ENCODE data around the gene DDX56.
A peak's percentile ranks its signal among the peaks of the same experiment; 100 is the strongest.
"Not testable (repeated sequence)": the region's sequence is repeated elsewhere in the genome, so short reads cannot be mapped to it uniquely, and the experiment has no call there.

The DDX56 gene, protein sequence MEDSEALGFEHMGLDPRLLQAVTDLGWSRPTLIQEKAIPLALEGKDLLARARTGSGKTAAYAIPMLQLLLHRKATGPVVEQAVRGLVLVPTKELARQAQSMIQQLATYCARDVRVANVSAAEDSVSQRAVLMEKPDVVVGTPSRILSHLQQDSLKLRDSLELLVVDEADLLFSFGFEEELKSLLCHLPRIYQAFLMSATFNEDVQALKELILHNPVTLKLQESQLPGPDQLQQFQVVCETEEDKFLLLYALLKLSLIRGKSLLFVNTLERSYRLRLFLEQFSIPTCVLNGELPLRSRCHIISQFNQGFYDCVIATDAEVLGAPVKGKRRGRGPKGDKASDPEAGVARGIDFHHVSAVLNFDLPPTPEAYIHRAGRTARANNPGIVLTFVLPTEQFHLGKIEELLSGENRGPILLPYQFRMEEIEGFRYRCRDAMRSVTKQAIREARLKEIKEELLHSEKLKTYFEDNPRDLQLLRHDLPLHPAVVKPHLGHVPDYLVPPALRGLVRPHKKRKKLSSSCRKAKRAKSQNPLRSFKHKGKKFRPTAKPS

DNA sequence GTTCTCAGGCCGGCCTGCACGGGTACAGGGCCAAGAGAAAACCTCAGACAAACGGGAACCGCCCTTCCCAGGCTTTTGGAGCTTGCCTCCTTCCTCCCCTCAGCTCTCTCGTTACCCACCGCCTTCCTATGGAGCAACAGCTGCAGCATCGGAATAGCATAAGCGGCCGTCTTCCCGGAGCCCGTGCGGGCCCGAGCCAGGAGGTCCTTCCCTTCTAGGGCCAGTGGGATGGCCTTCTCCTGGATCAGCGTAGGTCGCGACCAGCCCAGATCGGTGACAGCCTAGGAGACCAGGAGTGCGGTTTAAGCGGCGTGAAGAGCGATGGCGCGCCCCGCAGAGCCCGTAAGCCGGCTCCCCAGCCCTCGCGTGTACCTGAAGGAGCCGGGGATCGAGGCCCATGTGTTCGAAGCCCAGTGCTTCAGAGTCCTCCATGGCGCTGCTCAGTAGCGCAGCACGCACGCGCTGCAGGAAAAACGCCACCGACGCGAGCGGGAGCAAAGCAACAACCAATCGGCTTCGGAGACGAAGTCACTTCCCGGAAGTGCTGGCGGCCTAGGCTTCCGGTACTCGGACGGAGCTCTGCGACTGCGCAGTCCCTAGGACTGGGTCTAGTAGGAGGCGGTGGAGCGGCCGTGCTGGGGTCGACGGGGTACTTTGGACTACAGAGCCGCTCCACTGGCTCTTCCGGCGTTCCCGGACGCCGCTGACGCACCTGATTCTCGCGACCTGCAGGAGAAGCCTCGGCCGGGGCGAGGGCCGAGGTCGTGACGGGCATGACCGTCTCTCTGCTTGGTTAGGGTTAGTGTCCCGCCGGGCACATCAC is at the start of gene DDX56:
Gene DDX56 (minus strand): TSS at position 445 of the 823 bp plus-strand sequence. CDS start 13 bp downstream, at position 432.
- DNase-seq, result peak; percentile 92

DNA sequence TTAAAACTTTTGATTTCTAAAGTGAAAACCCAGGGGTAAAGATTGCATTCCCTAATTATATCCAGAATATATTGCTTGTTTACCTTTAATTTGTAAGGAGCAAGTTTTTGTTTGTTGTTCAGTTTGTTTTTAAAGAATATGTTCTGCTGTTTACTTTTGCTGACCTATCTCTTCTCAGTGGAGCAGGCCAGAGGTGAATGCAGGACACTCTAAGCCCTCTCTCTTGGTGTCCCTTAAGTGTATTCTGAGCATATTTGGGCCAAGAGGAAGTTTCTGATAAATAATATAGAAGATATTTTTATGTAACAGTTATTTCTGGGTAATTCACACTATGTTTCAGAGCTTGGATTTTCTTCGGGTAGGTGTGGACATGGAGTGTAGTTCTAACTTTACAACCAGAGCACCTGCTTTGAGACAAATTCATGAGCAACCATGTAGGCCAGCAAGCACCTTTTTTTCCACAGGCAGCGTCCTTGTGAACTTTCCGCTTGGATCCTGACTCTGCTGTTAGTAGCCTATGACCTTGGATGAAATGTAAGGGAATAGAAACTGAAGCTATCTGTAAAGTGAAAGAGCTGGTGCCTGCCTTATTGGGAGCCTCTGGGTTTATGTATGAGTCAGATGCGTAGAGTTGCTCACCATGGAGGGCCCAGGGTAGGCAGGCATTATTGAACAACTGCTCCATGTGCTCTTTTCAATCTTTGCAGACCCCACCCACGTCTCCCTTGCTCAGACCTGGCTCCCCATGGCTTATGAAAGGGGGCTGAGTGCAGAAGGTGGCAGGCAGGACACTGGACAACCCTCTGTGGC is 48.8 kb upstream of the DDX56 start:
- no peak for DNase-seq

DNA sequence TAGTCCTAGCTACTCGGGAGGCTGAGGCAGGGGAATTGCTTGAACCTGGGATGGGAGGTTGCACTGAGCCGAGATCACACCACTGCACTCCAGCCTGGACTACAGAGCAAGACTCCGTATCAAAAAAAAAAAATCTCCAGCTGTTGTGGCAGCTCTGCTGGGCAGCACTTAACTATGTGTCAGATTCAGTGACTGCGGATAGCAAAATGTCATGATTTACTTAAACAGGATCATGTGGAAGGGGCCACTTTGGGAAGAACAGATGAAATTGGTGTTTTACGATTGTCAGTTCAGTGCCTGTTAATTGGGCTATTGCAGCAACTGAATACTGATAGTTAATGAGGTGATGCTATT is 48.0 kb upstream of the DDX56 start:
- no peak for DNase-seq

DNA sequence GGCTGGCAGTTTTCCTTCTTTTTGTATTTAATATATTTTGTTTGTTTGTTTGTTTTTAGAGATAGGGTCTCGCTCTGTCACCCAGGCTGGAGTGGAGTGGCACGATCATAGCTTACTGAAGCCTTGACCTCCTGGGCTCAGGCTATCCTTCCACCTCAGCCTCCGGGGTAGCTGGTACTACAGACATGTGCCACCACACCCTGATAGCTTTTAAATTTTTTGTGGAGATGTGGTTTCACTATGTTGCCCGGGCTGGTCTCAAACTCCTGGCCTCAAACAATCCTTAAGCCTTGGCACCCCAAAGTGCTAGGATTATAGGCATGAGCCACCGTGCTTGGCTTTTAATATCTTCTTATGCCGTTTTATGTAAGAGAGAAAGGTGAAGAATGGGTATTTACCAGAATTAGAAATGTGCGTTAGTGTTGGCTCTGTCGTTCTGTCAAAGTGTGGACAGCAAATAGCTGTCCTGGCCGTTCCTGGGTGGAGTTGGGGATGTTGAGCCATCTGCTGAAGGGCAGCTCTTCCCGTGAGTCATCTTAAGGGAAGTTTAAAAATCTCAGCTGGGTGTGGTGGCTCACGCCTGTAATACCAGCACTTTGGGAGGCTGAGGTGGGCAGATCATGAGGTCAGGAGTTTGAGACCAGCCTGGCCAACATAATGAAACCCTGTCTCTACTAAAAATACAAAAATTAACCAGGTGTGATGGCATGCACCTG is 47.5 kb upstream of the DDX56 start:
- no peak for DNase-seq

DNA sequence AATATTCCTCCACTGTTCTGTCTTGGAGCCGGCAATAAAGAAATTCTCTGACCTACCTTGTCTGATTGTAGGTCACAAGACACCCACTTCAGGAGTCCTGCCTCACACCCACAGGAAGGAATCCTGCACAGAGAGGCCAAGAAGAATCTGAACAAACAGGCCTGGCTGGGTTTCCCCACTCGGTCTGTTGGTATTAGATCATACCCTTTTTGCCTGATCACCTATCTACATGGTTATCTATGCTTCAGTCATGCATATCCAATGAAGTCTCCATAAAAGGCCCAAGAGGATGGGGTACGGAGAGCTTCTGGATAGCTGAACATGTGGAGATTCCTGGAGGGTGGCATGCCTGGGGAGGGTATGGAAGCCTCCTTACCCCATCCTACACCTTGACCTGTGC is 45.0 kb upstream of the DDX56 start:
- DNase-seq, result no peak

DNA sequence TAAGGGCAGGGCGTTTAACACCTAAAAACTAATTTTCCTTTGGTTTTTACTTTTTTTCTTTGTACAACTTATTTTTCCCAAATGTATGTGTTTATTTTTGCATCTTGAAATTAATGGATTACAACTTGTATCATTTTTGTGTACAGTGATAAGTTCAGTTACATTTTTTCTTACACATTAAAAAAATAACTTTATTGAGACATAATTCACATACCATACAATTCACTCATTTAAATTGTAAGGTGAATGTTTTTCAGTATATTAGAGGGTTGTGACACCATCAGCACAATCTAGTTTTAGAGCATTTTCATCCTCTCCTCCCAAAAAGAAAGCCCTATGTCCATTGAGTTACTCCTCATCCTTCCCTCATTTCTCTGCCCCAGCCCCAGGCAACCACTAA is 44.3 kb upstream of the DDX56 start:
- no peak for DNase-seq

DNA sequence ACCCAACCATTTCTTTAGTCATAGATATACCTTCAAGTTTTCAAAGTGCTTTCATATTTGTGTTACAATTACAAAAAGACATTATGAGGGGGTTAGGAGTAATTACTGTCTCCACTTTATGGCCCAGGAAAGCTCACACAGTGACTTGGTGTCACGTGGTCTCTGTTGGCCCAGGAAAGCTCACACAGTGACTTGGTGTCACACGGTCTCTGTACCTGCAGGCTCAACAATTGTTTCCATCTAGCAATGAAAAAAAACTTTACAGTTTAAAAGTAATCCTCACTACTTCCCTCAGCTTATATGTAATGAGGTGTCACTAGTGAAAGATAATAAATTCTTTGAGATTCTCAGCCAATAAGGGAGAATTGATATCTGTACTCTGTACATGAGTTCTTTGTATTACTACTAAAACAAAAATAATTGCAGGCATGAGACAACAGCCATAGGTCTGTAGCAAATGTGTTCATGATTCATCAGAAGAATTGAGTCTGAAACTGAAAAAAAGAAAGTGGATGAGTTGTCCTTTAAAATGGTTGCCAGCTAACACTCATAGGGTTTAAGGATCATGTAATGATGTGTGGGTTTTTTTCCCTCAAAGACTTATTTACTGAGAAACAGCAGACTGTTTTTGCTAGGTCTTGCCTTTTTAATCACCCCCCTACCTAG is 43.6 kb upstream of the DDX56 start:
- DNase-seq, result no peak

DNA sequence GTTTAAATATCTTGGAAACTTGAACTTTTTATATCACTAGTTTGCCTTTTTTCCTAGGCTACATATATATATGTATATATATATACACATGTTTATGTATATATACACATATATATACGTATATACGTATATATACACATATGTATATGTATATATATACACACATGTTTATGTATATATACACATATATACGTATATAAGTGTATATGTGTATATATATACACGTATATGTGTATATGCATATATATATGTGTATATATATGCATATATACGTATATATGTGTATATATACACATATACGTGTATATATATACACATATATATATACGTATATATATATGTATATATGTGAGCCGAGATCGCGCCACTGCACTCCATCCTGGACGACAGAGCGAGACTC is 42.8 kb upstream of the DDX56 start:
- DNase-seq, result no peak

DNA sequence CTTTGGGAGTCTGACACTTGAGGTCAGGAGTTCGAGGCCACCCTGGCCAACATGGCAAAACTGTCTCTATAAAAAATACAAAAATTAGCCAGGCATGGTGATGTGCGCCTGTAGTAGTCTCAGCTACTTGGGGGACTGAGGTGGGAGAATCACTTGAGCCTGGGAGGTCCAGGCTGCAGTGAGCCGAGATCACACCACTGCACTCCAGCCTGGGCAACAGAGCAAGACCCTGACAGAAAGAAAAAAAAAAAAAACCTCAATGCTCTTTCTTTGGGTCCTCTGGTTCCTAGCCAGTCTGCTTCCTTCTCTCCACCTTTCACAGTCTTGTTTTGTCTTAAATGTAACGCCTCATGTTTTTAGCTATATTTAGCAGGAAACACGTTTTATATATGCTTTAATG is 42.1 kb upstream of the DDX56 start:
- DNase-seq, result no peak

DNA sequence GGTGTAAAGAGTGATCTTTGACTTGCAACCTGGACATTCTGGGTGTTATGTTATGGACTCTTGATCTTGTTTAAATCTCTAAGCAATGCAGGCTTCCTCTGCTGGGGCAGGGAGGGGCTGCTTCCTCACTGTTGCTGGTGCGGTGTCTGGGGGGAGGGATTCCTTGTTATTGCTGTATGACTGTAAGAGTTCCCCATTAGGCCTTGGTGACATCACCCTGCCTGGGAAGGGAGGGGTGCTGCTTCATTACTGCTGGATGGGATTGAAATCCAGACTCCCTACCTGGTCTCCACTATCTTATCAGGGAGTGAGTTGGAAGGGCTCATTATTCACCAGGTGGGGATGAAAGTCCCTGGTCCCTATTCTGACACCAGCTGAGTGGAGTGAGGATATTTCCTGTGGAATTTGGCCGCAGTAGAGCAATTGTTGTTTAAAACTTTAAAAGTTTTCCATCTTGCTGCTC is 41.5 kb upstream of the DDX56 start:
- no peak for DNase-seq

DNA sequence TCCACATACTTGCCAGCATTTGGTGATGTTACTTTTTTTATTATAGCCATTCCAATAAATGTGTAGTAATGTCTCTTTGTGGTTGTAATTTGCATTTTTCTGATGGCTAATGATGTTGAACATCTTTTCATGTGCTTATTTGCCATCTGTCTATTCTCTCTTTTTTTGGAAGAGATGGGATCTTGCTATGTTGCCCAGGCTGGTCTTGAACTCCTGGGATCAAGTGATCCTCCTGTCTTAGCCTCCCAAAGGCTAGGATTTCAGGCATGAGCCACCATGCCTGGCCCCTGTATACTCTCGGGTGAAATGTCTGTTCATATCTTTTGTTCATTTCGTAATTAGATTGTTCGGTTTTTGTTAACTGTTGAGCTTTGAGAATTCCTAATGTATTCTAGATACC is 36.1 kb upstream of the DDX56 start:
- no peak for DNase-seq

DNA sequence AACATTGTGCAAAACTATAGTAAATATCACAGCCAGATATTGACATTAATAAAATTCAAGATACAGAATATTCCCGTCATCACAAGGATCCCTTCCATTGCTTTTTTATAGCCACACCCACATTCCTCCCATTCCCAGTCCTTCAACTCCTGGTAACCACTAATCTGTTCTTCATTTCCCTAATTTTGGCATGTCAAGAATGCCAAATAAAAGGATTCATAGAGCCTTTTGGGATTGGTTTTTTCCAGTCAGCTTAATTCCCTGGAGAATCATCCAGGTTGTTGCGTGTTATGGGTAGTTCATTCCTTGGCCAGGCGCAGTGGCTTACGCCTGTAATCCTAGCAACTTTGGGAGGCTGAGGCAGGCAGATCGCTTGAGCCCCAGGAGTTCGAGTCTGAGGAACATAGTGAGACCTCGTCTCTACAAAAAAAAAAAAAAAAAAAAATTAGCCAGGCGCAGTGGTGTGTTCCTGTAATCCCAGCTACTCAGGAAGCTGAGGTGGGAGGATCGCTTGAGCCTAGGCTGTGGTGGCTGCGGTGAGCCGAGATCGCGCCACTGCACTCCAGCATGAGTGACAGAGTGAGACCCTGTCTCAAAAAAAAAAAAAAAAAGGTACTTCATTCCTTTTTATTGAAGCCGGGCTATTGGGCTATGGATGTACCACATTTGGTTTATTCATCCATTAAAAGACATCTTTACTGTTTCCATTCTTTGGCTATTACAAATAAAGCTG is 35.4 kb upstream of the DDX56 start:
- no peak for DNase-seq

DNA sequence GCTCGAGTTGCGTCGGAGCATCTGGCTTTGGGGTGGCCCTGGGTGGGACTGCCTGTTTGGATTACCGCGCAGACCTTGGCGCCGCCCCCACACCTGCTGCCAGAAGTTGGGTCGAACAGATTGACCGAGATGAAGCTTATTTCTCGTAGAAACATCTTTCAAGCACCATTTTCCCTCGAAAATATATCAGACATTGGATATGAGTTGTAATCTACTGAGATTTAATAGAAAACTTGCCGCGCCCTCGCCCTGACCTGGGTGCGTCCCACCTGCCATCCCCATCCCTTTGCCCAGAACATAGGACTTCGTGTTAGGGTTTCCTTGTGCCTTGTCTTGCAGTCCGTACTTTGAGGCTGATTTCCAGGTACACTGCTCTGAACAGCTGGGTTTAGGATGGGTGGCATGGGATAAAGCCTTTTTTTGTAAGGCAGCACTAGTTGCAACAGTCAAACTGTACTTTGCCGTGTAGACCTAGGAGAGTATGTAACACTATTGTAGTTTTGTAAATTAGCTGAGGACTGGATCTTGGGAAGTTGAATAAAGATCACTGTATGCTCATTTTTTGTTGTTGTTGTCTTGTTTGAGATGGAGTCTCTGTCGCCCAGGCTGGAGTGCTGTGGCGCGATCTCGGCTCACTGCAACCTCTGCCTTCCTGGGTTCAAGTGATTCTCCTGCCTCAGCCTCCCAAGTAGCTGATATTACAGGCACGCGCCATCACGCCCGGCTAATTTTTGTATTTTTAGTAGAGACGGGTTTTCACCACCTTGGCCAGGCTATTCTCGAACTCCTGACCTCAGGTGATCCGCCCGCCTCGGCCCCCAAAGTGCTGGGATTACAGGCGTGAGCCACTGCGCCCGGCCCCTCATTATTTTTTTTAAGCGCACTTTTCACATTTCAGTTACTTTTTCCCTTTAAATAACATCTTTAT is 33.7 kb upstream of the DDX56 start:
- no peak for DNase-seq

DNA sequence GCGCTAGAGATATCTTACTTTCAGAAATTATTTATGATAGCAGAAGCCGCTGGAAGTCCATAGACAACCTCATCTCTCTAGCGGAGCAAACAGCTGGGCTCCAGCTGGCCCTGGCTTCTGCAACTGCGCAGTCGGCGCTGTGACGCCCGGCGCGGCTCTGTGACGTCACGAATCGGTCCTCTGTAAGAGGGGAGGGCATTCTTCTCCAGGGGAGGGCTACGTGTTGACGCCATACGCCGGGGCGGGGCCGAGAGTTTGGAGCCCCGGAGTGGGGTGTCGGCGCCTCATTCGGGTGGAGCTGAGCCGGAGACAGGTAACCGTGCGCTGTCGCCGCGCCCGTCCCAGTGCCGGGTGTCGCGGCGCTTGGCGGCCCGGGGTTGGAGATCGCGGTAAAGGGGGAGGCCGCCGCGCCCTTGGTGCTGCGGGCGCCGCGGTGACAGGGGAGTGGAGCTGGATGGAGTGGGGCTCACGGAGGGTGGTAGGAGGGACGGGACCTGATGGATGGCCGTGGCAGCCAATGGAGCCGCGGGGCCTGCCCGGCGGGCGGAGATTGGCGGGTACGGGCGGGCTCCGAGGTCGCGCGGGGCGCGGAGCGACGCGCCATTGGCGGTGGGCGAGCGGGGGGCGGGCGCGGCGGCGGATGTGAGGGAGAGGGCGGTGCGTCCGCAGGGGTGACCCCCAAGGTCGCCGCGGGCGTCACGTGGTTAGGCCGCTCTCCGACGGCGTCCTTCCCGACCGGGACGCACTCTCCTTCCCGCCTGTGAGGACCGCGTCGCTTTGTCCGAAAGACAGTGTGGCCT is 32.8 kb upstream of the DDX56 start, which contains the start of gene OGDH:
Gene OGDH (plus strand): TSS at position 287 of the 800 bp plus-strand sequence. CDS start 17,717 bp downstream, outside the sequence.
- DNase-seq, result peak; percentile 99

DNA sequence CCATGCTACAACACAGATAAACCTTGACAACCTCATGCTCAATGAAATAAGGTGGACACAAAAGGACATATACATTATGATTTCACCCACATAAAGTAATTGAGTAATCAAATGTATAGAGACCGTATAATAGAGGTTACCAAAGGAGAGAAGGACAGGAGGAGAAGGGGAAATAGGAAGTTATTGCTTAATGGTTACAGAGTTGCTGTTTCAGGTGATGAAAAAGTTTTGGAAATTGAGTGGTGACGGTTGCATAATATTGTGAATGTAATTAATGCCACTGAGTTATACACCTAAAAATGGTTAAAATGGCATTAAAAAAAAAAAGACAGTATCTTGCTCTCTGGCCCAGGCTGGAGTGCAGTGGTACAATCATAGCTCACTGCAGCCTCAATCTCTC is 31.2 kb upstream of the DDX56 start:
- DNase-seq, result no peak

DNA sequence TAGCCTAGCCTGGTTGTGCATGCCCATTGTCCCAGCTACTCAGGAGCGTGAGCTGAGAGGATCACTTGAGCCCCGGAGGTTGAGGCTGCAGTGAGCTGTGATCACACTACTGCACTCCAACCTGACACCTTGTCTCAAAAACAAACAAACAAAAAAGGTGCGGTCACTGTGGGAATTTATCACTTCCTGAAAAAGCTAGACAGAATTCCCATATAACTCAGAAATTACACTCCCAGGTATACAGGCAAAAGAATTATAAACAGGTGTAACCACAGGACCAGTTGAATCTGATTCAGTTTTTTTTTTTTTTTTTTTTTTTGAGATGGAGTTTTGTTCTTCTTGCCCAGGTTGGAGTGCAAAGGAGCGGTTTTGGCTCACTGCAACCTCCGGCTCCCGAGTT is 29.5 kb upstream of the DDX56 start:
- no peak for DNase-seq

DNA sequence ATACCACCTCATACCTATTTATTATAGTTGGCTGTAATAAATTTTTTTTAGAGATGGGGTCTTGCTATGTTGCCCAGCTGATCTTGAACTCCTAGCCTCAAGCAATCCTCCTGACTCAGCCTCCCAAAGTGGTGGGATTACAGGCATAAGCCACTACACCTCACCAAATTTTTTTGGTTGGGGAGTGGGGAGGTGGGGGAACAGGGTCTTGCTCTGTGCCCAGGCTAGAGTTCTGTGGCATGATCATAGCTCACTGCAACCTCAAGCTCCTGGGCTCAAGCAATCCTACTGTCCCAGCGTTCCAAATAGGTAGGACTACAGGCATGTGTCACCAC is 28.8 kb upstream of the DDX56 start:
- DNase-seq, result no peak

DNA sequence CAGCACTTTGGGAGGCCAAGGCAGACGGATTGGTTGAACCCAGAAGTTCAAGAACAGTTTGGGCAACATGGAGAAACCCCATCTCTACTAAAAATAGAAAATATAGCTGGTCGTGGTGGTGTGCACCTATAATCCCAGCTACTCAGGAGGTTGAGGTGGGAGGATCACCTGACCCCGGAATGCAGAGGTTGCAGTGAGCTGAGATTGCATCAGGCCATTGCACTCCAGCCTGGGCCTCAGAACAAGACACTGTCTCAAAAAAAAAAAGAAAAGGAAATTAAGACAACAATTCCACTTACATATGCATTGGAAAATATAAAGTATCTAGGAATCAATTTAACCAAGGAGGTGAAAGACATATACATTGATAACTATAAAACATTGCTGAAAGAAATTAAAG is 25.5 kb upstream of the DDX56 start:
- DNase-seq, result no peak

DNA sequence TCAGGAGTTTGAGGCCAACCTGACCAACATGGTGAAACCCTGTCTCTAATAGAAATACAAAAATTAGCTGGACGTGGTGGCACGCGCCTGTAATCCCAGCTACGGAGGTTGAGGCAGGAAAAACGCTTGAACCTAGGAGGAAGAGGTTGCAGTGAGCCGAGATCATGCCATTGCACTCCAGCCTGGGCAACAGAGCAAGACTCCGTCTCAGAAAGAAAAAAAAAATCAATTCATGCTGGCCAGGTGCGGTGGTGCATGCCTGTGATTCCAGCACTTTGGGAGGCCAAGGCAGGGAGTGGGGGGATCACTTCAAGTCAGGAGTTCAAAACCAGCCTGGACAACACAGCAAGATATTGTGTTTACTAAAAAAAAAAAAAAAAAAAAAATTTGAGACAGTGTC is 23.5 kb upstream of the DDX56 start:
- DNase-seq, result not testable (repeated sequence)
